HepG2 (cell line): Measurements from ENCODE around the gene PNMA8B.

Experiments
- ISL2 ChIP-seq: sonication (generic); formaldehyde crosslinking; IDR thresholded peaks from 2 replicates; pipeline ENCODE4 v1.5.0; 2020; ENCODE audit warnings: missing genetic modification reagents
- NR2C2 ChIP-seq: sonication (generic); formaldehyde crosslinking; IDR thresholded peaks from 2 replicates; pipeline ENCODE4 v1.4.0; 2020; ENCODE audit warnings: missing genetic modification reagents, mild to moderate bottlenecking, moderate library complexity, borderline replicate concordance
- POLR2AphosphoS5 ChIP-seq: IDR thresholded peaks from 2 replicates; pipeline ENCODE4 v1.6.1; 2012; ENCODE audit warnings: low read depth, low read length
- SETDB1 ChIP-seq: sonication (generic); formaldehyde crosslinking; IDR thresholded peaks from 2 replicates; pipeline ENCODE4 v1.5.1; 2020; ENCODE audit warnings: missing genetic modification reagents, mild to moderate bottlenecking, borderline replicate concordance
- TF ChIP-seq, protein P1 (sequence below): sonication (generic); formaldehyde crosslinking; IDR thresholded peaks from 2 replicates; pipeline ENCODE4 v1.5.0; 2020; ENCODE audit warnings: mild to moderate bottlenecking, missing genetic modification reagents, moderate library complexity
- TF ChIP-seq, protein P2 (sequence below): sonication (generic); formaldehyde crosslinking; IDR thresholded peaks from 2 replicates; pipeline ENCODE4 v1.4.0; 2020; ENCODE audit warnings: missing genetic modification reagents

DNA sequence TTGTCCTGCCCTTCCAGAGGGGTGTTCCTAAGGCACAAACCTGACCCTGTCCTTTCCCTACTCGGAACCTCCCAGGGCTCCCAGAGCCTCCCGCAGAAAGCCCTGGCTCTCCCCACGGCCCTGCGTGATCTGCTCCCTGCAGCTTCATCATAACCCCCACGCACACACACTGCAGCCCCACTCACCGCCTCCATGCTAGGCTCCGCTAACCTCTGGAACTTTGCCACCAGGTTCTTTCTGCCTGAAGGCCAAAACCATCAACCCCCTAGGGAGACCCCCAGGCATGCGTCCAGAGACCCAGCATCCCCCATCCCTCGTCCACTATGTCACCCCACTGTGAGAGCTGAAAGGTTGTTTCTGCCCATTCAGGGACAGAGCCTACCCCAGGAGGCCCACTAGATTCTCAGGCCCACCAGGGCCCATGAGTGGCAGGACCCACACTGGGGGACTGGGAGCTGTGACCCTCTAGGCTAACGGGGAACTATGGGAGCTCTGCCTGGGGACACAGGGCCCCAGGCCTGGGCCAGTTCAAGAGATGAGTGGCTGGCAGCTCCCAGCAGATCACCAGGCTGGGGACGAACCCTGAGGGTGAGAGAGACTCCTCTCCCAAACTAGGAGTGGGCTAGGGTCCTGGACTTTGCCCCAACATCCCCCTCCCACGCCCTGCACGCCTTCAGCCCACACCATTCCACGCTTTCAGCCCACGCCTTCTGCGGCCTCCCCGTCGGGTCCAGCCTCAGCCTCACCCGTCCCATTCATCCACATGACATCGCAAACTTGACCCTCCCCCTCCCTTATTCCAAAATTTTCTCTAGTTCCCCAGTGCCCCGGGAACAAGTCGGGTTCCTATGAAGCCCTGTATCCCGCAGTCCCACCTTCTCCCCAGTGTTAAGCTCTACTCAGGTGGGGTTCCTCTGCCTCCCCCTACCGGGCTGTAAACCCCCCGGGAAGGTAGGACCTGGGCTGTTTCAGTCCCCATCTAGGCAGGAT lies 33.2 kb upstream of the PNMA8B start:
- no peak for TF ChIP-seq ISL2
- TF ChIP-seq, protein P1, sequence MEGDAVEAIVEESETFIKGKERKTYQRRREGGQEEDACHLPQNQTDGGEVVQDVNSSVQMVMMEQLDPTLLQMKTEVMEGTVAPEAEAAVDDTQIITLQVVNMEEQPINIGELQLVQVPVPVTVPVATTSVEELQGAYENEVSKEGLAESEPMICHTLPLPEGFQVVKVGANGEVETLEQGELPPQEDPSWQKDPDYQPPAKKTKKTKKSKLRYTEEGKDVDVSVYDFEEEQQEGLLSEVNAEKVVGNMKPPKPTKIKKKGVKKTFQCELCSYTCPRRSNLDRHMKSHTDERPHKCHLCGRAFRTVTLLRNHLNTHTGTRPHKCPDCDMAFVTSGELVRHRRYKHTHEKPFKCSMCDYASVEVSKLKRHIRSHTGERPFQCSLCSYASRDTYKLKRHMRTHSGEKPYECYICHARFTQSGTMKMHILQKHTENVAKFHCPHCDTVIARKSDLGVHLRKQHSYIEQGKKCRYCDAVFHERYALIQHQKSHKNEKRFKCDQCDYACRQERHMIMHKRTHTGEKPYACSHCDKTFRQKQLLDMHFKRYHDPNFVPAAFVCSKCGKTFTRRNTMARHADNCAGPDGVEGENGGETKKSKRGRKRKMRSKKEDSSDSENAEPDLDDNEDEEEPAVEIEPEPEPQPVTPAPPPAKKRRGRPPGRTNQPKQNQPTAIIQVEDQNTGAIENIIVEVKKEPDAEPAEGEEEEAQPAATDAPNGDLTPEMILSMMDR (CRISPR knock-in tag): no peak
- TF ChIP-seq POLR2AphosphoS5: no peak
- TF ChIP-seq, protein P2, sequence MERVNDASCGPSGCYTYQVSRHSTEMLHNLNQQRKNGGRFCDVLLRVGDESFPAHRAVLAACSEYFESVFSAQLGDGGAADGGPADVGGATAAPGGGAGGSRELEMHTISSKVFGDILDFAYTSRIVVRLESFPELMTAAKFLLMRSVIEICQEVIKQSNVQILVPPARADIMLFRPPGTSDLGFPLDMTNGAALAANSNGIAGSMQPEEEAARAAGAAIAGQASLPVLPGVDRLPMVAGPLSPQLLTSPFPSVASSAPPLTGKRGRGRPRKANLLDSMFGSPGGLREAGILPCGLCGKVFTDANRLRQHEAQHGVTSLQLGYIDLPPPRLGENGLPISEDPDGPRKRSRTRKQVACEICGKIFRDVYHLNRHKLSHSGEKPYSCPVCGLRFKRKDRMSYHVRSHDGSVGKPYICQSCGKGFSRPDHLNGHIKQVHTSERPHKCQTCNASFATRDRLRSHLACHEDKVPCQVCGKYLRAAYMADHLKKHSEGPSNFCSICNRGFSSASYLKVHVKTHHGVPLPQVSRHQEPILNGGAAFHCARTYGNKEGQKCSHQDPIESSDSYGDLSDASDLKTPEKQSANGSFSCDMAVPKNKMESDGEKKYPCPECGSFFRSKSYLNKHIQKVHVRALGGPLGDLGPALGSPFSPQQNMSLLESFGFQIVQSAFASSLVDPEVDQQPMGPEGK (CRISPR knock-in tag): no peak
- TF ChIP-seq NR2C2 (CRISPR knock-in tag): no peak
- TF ChIP-seq SETDB1 (CRISPR knock-in tag): no peak
